SK-N-SH treated with all-trans-retinoic acid at 6 μM for 48 hours (cell line): Measurements from ENCODE around the gene COX20.

Source experiments
- ATAC-seq: fragments of 200-7000 bp; cut with Tn5 transposase; 3 replicates; pipeline ENCODE4 v1.9.1; 2020; ENCODE audit warnings: mild to moderate bottlenecking, moderate library complexity
- ARNTL ChIP-seq: fragments of 450-650 bp; formaldehyde crosslinking; IDR thresholded peaks from 2 replicates; pipeline ENCODE4 v1.5.0; 2020; ENCODE audit warnings: low read depth, mild to moderate bottlenecking, moderate library complexity, borderline replicate concordance
- ESRRG ChIP-seq: fragments of 250-450 bp; sonication (Bioruptor Pico); IDR thresholded peaks from 2 replicates; pipeline ENCODE4 v1.6.1; 2021; ENCODE audit warnings: mild to moderate bottlenecking
- GLIS3 ChIP-seq: fragments of 250-450 bp; sonication (Bioruptor Pico); IDR thresholded peaks from 2 replicates; pipeline ENCODE4 v1.5.0; 2020; ENCODE audit warnings: mild to moderate bottlenecking, moderate library complexity
- OSR1 ChIP-seq: fragments of 250-450 bp; sonication (Bioruptor Pico); IDR thresholded peaks from 2 replicates; pipeline ENCODE4 v1.8.0; 2022; ENCODE audit warnings: moderate library complexity, mild to moderate bottlenecking, inconsistent platforms
- PPARA ChIP-seq: fragments of 250-450 bp; sonication (Bioruptor Pico); IDR thresholded peaks from 2 replicates; pipeline ENCODE4 v1.5.0; 2020; ENCODE audit warnings: mild to moderate bottlenecking, borderline replicate concordance
- RARB ChIP-seq: fragments of 250-450 bp; sonication (Bioruptor Pico); IDR thresholded peaks from 2 replicates; pipeline ENCODE4 v1.8.0; 2021; ENCODE audit warnings: mild to moderate bottlenecking, moderate library complexity
- TCF4 ChIP-seq: fragments of 250-450 bp; sonication (Bioruptor Pico); IDR thresholded peaks from 2 replicates; pipeline ENCODE4 v1.8.0; 2021; ENCODE audit warnings: mild to moderate bottlenecking, moderate library complexity, borderline replicate concordance
- TOX ChIP-seq: fragments of 250-450 bp; sonication (Bioruptor Pico); IDR thresholded peaks from 2 replicates; pipeline ENCODE4 v1.8.0; 2021; ENCODE audit warnings: mild to moderate bottlenecking, moderate library complexity, borderline replicate concordance
- ZC3H10 ChIP-seq: fragments of 250-450 bp; sonication (Bioruptor Pico); IDR thresholded peaks from 2 replicates; pipeline ENCODE4 v1.5.1; 2021; ENCODE audit warnings: mild to moderate bottlenecking, moderate library complexity
- ZFP3 ChIP-seq: fragments of 250-450 bp; sonication (Bioruptor Pico); IDR thresholded peaks from 2 replicates; pipeline ENCODE4 v1.5.0; 2020; ENCODE audit warnings: mild to moderate bottlenecking, moderate library complexity
- ZFP30 ChIP-seq: fragments of 450-650 bp; formaldehyde crosslinking; IDR thresholded peaks from 2 replicates; pipeline ENCODE4 v1.5.0; 2022; ENCODE audit warnings: mild to moderate bottlenecking, moderate library complexity
- ZNF565 ChIP-seq: fragments of 450-650 bp; formaldehyde crosslinking; conservative IDR thresholded peaks from 2 replicates; pipeline ENCODE4 v1.5.0; 2020; ENCODE audit warnings: low read depth, mild to moderate bottlenecking, moderate library complexity
- ZNF70 ChIP-seq: fragments of 450-650 bp; formaldehyde crosslinking; IDR thresholded peaks from 2 replicates; pipeline ENCODE4 v1.5.0; 2020; ENCODE audit warnings: mild to moderate bottlenecking, moderate library complexity
- ZNF8 ChIP-seq: fragments of 450-650 bp; formaldehyde crosslinking; IDR thresholded peaks from 2 replicates; pipeline ENCODE4 v1.5.0; 2020; ENCODE audit warnings: mild to moderate bottlenecking, moderate library complexity
- TF ChIP-seq, protein P1 (sequence below): fragments of 250-450 bp; sonication (Bioruptor Pico); IDR thresholded peaks from 2 replicates; pipeline ENCODE4 v1.8.0; 2021; ENCODE audit warnings: low read depth, mild to moderate bottlenecking, moderate library complexity, borderline replicate concordance
- TF ChIP-seq, protein P2 (sequence below): fragments of 250-450 bp; sonication (Bioruptor Pico); IDR thresholded peaks from 2 replicates; pipeline ENCODE4 v1.5.0; 2020; ENCODE audit warnings: mild to moderate bottlenecking, moderate library complexity
- TF ChIP-seq, protein P3 (sequence below): fragments of 250-450 bp; sonication (Bioruptor Pico); IDR thresholded peaks from 2 replicates; pipeline ENCODE4 v1.5.1; 2021; ENCODE audit warnings: mild to moderate bottlenecking, moderate library complexity
- TF ChIP-seq, protein P4 (sequence below): fragments of 250-450 bp; sonication (Bioruptor Pico); IDR thresholded peaks from 2 replicates; pipeline ENCODE4 v1.8.0; 2020; ENCODE audit warnings: mild to moderate bottlenecking, moderate library complexity, borderline replicate concordance
- TF ChIP-seq, protein P5 (sequence below): fragments of 250-450 bp; sonication (Bioruptor Pico); IDR thresholded peaks from 2 replicates; pipeline ENCODE4 v1.5.1; 2020; ENCODE audit warnings: low read depth, mild to moderate bottlenecking, moderate library complexity

COX20 gene

DNA sequence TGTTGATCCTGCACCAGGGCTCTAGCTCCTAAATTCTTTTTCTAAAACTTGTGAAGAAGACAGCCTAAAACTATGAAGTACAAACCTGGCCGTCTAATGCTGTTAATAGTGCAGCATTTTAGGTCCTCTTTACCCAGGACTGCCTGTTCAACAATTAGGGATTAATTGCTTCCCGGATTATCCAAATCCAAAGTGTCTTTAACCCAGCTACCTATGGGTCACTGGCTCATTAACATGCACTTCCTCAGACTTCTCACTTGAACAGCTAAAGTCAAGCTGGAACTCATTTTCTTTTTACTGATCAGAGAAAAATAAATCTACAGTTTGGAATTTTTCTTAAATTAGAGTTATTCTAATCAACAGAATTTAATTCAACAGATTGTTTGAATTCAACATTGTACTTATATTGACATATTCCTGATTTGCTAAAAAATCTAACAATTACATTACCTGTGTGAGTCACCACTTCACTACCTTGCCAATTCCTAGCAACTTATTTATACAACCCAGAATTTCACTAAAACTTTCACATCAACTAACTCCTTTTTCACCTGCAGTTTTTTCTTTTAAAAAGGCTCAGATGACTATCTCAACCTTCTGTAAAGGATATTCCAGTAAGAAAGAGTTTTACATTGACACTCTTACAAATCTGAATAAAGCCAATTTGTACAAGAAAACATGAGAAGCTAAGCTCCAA, 25.6 kb downstream of the COX20 start:
- ATAC-seq = no peak
- TF ChIP-seq GLIS3 (CRISPR knock-in tag) = no peak
- no peak for TF ChIP-seq ZFP30 (CRISPR knock-in tag)
- TF ChIP-seq, protein P1, sequence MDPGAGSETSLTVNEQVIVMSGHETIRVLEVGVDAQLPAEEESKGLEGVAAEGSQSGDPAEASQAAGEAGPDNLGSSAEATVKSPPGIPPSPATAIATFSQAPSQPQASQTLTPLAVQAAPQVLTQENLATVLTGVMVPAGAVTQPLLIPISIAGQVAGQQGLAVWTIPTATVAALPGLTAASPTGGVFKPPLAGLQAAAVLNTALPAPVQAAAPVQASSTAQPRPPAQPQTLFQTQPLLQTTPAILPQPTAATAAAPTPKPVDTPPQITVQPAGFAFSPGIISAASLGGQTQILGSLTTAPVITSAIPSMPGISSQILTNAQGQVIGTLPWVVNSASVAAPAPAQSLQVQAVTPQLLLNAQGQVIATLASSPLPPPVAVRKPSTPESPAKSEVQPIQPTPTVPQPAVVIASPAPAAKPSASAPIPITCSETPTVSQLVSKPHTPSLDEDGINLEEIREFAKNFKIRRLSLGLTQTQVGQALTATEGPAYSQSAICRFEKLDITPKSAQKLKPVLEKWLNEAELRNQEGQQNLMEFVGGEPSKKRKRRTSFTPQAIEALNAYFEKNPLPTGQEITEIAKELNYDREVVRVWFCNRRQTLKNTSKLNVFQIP (CRISPR knock-in tag) = no peak
- no peak for TF ChIP-seq ZNF8 (CRISPR knock-in tag)
- TF ChIP-seq ZNF70 (CRISPR knock-in tag) = no peak
- no peak for TF ChIP-seq TCF4 (CRISPR knock-in tag)
- no peak for TF ChIP-seq ZFP3
- no peak for TF ChIP-seq OSR1
- no peak for TF ChIP-seq ESRRG (CRISPR knock-in tag)
- TF ChIP-seq, protein P2, sequence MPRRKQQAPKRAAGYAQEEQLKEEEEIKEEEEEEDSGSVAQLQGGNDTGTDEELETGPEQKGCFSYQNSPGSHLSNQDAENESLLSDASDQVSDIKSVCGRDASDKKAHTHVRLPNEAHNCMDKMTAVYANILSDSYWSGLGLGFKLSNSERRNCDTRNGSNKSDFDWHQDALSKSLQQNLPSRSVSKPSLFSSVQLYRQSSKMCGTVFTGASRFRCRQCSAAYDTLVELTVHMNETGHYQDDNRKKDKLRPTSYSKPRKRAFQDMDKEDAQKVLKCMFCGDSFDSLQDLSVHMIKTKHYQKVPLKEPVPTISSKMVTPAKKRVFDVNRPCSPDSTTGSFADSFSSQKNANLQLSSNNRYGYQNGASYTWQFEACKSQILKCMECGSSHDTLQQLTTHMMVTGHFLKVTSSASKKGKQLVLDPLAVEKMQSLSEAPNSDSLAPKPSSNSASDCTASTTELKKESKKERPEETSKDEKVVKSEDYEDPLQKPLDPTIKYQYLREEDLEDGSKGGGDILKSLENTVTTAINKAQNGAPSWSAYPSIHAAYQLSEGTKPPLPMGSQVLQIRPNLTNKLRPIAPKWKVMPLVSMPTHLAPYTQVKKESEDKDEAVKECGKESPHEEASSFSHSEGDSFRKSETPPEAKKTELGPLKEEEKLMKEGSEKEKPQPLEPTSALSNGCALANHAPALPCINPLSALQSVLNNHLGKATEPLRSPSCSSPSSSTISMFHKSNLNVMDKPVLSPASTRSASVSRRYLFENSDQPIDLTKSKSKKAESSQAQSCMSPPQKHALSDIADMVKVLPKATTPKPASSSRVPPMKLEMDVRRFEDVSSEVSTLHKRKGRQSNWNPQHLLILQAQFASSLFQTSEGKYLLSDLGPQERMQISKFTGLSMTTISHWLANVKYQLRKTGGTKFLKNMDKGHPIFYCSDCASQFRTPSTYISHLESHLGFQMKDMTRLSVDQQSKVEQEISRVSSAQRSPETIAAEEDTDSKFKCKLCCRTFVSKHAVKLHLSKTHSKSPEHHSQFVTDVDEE (CRISPR knock-in tag) = no peak
- TF ChIP-seq PPARA (CRISPR knock-in tag) = no peak
- TF ChIP-seq RARB (CRISPR knock-in tag) = no peak; the same call in 1 of the 2 replicates
- TF ChIP-seq, protein P3, sequence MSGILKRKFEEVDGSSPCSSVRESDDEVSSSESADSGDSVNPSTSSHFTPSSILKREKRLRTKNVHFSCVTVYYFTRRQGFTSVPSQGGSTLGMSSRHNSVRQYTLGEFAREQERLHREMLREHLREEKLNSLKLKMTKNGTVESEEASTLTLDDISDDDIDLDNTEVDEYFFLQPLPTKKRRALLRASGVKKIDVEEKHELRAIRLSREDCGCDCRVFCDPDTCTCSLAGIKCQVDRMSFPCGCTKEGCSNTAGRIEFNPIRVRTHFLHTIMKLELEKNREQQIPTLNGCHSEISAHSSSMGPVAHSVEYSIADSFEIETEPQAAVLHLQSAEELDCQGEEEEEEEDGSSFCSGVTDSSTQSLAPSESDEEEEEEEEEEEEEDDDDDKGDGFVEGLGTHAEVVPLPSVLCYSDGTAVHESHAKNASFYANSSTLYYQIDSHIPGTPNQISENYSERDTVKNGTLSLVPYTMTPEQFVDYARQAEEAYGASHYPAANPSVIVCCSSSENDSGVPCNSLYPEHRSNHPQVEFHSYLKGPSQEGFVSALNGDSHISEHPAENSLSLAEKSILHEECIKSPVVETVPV = no peak
- no peak for TF ChIP-seq TOX (CRISPR knock-in tag)
- TF ChIP-seq ZC3H10 (CRISPR knock-in tag) = no peak
- TF ChIP-seq, protein P4, sequence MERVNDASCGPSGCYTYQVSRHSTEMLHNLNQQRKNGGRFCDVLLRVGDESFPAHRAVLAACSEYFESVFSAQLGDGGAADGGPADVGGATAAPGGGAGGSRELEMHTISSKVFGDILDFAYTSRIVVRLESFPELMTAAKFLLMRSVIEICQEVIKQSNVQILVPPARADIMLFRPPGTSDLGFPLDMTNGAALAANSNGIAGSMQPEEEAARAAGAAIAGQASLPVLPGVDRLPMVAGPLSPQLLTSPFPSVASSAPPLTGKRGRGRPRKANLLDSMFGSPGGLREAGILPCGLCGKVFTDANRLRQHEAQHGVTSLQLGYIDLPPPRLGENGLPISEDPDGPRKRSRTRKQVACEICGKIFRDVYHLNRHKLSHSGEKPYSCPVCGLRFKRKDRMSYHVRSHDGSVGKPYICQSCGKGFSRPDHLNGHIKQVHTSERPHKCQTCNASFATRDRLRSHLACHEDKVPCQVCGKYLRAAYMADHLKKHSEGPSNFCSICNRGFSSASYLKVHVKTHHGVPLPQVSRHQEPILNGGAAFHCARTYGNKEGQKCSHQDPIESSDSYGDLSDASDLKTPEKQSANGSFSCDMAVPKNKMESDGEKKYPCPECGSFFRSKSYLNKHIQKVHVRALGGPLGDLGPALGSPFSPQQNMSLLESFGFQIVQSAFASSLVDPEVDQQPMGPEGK = no peak
- TF ChIP-seq, protein P5, sequence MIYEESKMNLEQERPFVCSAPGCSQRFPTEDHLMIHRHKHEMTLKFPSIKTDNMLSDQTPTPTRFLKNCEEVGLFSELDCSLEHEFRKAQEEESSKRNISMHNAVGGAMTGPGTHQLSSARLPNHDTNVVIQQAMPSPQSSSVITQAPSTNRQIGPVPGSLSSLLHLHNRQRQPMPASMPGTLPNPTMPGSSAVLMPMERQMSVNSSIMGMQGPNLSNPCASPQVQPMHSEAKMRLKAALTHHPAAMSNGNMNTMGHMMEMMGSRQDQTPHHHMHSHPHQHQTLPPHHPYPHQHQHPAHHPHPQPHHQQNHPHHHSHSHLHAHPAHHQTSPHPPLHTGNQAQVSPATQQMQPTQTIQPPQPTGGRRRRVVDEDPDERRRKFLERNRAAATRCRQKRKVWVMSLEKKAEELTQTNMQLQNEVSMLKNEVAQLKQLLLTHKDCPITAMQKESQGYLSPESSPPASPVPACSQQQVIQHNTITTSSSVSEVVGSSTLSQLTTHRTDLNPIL = no peak
- TF ChIP-seq ZNF565 (CRISPR knock-in tag) = no peak
- TF ChIP-seq ARNTL (CRISPR knock-in tag) = no peak

DNA sequence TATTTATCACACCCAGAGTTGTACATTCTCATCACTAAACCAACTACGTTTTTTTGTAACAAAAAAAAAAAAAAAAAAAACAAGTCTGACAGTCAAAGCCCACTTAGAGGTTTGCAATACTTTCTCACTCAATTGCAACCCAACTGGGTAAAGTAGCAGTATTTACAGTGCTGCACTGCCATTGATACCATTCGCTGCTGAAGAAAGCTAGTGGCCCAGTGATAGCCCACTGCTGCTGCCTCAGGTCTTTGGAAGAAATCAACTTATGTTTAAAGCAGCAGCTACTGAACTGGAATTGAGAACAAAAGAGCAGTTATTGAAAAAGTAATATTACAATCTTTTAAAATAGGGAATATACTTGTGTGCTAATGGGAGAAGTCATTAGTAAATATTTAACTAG, 26.2 kb downstream of the COX20 start:
- TF ChIP-seq, protein P5 = no peak
- TF ChIP-seq, protein P4 = no peak
- TF ChIP-seq ZC3H10 (CRISPR knock-in tag) (no peak), TOX (CRISPR knock-in tag) (no peak), GLIS3 (CRISPR knock-in tag) (no peak), ZFP30 (CRISPR knock-in tag) (no peak)
- TF ChIP-seq, protein P1 (CRISPR knock-in tag) = no peak
- TF ChIP-seq, all 23 proteins: peak for 0
- ATAC-seq = no peak
